Measurements from ENCODE around the gene C1QC.

Gene C1QC

GRCh38 chr1:22616571-22616970 lies 26.9 kb upstream of the C1QC start:
- TF ChIP-seq, protein P1, sequence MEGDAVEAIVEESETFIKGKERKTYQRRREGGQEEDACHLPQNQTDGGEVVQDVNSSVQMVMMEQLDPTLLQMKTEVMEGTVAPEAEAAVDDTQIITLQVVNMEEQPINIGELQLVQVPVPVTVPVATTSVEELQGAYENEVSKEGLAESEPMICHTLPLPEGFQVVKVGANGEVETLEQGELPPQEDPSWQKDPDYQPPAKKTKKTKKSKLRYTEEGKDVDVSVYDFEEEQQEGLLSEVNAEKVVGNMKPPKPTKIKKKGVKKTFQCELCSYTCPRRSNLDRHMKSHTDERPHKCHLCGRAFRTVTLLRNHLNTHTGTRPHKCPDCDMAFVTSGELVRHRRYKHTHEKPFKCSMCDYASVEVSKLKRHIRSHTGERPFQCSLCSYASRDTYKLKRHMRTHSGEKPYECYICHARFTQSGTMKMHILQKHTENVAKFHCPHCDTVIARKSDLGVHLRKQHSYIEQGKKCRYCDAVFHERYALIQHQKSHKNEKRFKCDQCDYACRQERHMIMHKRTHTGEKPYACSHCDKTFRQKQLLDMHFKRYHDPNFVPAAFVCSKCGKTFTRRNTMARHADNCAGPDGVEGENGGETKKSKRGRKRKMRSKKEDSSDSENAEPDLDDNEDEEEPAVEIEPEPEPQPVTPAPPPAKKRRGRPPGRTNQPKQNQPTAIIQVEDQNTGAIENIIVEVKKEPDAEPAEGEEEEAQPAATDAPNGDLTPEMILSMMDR (IDR thresholded peaks at IDR 0.05; ENCODE audit: insufficient read depth, low read depth, low read length, missing control alignments), result no peak
- no peak overlapping the region for H3K4me3 ChIP-seq (ENCODE audit: low read length)
- DNase-seq (ENCODE audit: low read depth), result no peak

DNA sequence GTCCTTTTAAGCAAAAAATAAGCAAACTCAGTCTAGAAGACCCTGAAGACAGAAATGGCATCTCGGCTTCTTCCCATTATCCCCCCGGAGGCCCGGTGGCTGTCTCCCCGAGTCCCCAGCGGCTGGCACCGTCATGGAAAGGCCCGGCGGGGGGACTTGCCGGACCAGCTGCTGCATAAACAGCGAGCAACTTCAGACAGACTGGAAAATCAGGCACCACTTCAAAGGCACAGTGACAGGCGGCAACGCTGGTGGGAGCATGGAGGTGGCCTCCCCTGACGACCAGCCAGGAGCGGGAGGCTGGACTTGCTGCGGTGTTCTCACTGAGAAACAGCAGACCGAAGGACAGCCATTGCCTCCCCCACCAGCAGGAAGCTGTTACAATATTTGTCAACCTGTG lies 25.4 kb upstream of the C1QC start:
- H3K4me3 ChIP-seq (ENCODE audit: low read length), result no peak overlapping the region
- TF ChIP-seq, protein P1 (IDR thresholded peaks at IDR 0.05; ENCODE audit: insufficient read depth, low read depth, low read length, missing control alignments), result no peak
- no peak for DNase-seq (ENCODE audit: low read depth)

DNA sequence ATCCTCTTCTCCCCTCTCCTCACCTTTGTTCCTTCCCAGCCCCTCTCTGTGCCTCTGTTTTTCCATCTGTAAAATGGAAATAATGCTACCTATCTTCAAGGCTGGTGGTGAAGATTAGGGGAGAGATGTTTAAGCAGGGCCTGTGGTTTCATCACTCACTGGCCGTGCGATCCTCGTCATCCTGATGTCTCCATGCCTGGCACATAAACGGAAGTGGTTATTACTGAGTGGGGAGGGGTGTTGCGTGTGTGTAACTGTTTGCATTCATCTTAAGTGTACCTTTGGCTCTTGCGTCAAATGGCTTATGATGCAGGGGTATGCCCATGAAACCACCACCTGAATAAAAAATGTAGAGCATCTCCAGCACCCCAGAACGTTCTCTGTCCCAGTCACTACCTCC lies 24.2 kb upstream of the C1QC start:
- TF ChIP-seq, protein P1 (IDR thresholded peaks at IDR 0.05; ENCODE audit: insufficient read depth, low read depth, low read length, missing control alignments), result no peak
- no peak overlapping the region for H3K4me3 ChIP-seq (ENCODE audit: low read length)
- peak; percentile 7 for DNase-seq (ENCODE audit: low read depth)

DNA sequence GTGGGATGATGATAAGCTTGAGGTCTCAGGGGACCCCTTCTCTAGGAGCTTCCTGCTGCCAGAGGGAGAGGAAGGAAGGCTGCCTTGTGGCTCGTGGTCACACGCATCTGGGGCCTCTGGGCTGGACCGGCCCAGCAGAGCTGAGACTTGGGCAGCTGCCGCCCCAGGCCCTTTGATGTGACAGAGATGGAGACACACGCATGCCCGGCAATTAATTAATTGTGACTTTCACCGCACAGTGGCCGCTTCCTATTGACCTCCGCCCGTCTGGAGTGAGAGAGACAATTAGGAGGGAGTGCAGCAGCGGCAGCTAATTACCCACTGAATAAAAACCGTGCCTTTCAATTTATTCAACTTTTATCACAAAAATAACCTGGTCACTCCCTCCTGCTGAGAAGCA lies 23.6 kb upstream of the C1QC start:
- DNase-seq (ENCODE audit: low read depth), result no peak
- TF ChIP-seq, protein P1 (IDR thresholded peaks at IDR 0.05; ENCODE audit: insufficient read depth, low read depth, low read length, missing control alignments), result no peak

DNA sequence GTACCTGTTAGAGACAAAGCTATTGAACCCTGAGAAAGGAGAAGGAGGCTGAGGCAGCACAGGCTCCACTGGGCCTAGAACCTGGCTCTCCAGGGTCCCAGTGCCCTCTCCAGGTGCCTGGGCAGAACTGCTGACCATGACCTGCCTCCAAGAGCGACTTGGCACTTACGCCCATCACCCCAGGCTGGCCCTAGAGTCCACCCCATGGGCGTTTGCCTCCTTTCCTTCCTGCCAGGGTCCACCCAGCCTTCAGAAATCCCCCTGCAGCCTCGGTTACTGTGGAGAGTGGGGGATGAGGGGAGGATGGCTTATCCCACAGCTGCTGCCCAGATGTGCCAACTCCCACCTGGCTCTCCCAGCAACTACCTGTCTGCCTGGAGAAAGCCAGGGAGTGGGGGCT lies 21.7 kb upstream of the C1QC start:
- no peak for DNase-seq (ENCODE audit: low read depth)
- TF ChIP-seq, protein P1 (IDR thresholded peaks at IDR 0.05; ENCODE audit: insufficient read depth, low read depth, low read length, missing control alignments), result no peak
- H3K4me3 ChIP-seq (ENCODE audit: low read length), result no peak overlapping the region

More for the DNA sequence above, 23.6 kb upstream of the C1QC start:
- H3K4me3 ChIP-seq (ENCODE audit: low read length), result no peak overlapping the region

GRCh38 chr1:22625262-22625925 lies 18.0 kb upstream of the C1QC start:
- peak; percentile 19 for DNase-seq (ENCODE audit: low read depth)
- TF ChIP-seq, protein P1 (IDR thresholded peaks at IDR 0.05; ENCODE audit: insufficient read depth, low read depth, low read length, missing control alignments), result no peak
- no peak overlapping the region for H3K4me3 ChIP-seq (ENCODE audit: low read length)

All from epithelial cell of esophagus (primary cell).